GM12878 (cell line): ENCODE data around the gene HMGN1. TPM values are rescaled to one million over a fixed set of nuclear protein-coding genes. Genes with fewer than 3 reads are reported as not detected.

Source experiments
- ATAC-seq: fragments of 200-7000 bp; cut with Tn5 transposase; 3 replicates; pipeline ENCODE4 v1.9.1; 2020; ENCODE audit warnings: mild to moderate bottlenecking, moderate library complexity
- BruUV-seq: library from RNA; stranded (reverse); fragments of 400-500 nt; replicated peaks from 2 replicates; lab custom pipeline; 2021; lab: Mats Ljungman, UMichigan
- CTCF ChIA-PET: fragments of 300-600 bp; sonication (Branson Sonifier 250); formaldehyde crosslinking; extraction: SDS; loops from one replicate; lab custom pipeline; 2021; ENCODE audit warnings: inconsistent platforms; lab: Yijun Ruan, JAX
- POLR2A ChIA-PET: fragments of 350-600 bp; formaldehyde crosslinking; extraction: SDS; loops from one replicate; lab custom pipeline; 2021; ENCODE audit warnings: inconsistent platforms; lab: Charles Lee
- RAD21 ChIA-PET: fragments of 300-600 bp; sonication (Branson Sonifier 250); formaldehyde crosslinking; loops from one replicate; lab custom pipeline; 2023; ENCODE audit warnings: antibody characterized with exemption; ENCODE audit not compliant: unreplicated experiment; lab: Charles Lee
- SMC1A ChIA-PET: fragments of 300-600 bp; sonication (Branson Sonifier 250); formaldehyde crosslinking; loops from one replicate; lab custom pipeline; 2023; ENCODE audit not compliant: unreplicated experiment, uncharacterized antibody; lab: Charles Lee
- DNase-seq: peaks from one replicate; pipeline ENCODE4 v3.0.0-alpha.2; 2011; ENCODE audit warnings: low read depth, low spot score
- FAIRE-seq: peaks from 3 replicates; lab custom pipeline; 2011; peaks lifted over from hg19 to GRCh38; lab: Jason Lieb, UNC
- H2AFZ ChIP-seq: 2 replicates; pipeline ENCODE4 v1.6.0; 2011; ENCODE audit warnings: low read depth, low read length, control low read depth; ENCODE audit not compliant: control insufficient read depth
- H3K27ac ChIP-seq: 2 replicates; pipeline ENCODE4 v1.5.1; 2011; ENCODE audit warnings: control low read depth; ENCODE audit not compliant: control insufficient read depth, insufficient read depth
- H3K27me3 ChIP-seq, 2 experiments: replicated peaks in 1 of 2; 2 replicates each; pipeline versions ENCODE4 v1.6.0 to v1.6.1; 2011; ENCODE audit warnings: low read length in 1 of 2; ENCODE audit not compliant: control insufficient read depth in 2 of 2, insufficient read depth in 2 of 2
- H3K36me3 ChIP-seq, 2 experiments: 2 replicates each; pipeline ENCODE4 v1.5.1; 2011; ENCODE audit warnings: low read length in 1 of 2; ENCODE audit not compliant: control insufficient read depth in 2 of 2, insufficient read depth in 2 of 2
- H3K4me1 ChIP-seq: 2 replicates; pipeline ENCODE4 v1.6.1; 2011; ENCODE audit warnings: mild to moderate bottlenecking, low read length, moderate library complexity, mixed read lengths; ENCODE audit not compliant: control insufficient read depth, insufficient read depth
- H3K4me2 ChIP-seq: 2 replicates; pipeline ENCODE4 v1.6.0; 2011; ENCODE audit warnings: control low read depth; ENCODE audit not compliant: control insufficient read depth, insufficient read depth
- H3K4me3 ChIP-seq: fragments of 200-600 bp; sonication (generic); 2 replicates; pipeline ENCODE4 v1.5.1; 2016
- H3K79me2 ChIP-seq: 2 replicates; pipeline ENCODE4 v1.6.0; 2011; ENCODE audit warnings: low read length; ENCODE audit not compliant: control insufficient read depth, insufficient read depth
- H3K9ac ChIP-seq: 2 replicates; pipeline ENCODE4 v1.8.0; 2011; ENCODE audit warnings: low read length, control low read depth, mixed read lengths; ENCODE audit not compliant: control insufficient read depth, insufficient read depth
- H3K9me3 ChIP-seq: replicated peaks from 3 replicates; pipeline ENCODE4 v1.5.1; 2011; ENCODE audit warnings: mild to moderate bottlenecking, low read length; ENCODE audit not compliant: control insufficient read depth, insufficient read depth
- H4K20me1 ChIP-seq: 2 replicates; pipeline ENCODE4 v1.6.0; 2011; ENCODE audit not compliant: control insufficient read depth, insufficient read depth
- BRCA1 ChIP-seq: IDR thresholded peaks from 2 replicates; pipeline ENCODE4 v1.6.1; 2011; ENCODE audit warnings: low read depth, low read length, improper control_type of control experiment
- CEBPZ ChIP-seq: fragments of 150-350 bp; IDR thresholded peaks from 2 replicates; pipeline ENCODE4 v1.6.1; 2016; ENCODE audit warnings: low read depth, low read length
- E2F8 ChIP-seq: fragments of 450-650 bp; IDR thresholded peaks from 2 replicates; pipeline ENCODE4 v1.6.1; 2018; ENCODE audit warnings: mild to moderate bottlenecking, low read depth, moderate library complexity; ENCODE audit not compliant: partially characterized antibody
- KLF5 ChIP-seq: fragments of 450-650 bp; IDR thresholded peaks from 2 replicates; pipeline ENCODE4 v1.6.1; 2014; ENCODE audit warnings: mild to moderate bottlenecking; ENCODE audit not compliant: partially characterized antibody
- LARP7 ChIP-seq: fragments of 450-650 bp; IDR thresholded peaks from 2 replicates; pipeline ENCODE4 v1.6.1; 2017; ENCODE audit warnings: mild to moderate bottlenecking
- MYB ChIP-seq: fragments of 150-350 bp; IDR thresholded peaks from 2 replicates; pipeline ENCODE4 v1.6.1; 2014; ENCODE audit warnings: mild to moderate bottlenecking, low read depth, low read length, borderline replicate concordance
- NFIC ChIP-seq: IDR thresholded peaks from 2 replicates; pipeline ENCODE4 v1.6.1; 2012; ENCODE audit warnings: low read depth, mild to moderate bottlenecking, inconsistent platforms, low read length, moderate library complexity
- PAX8 ChIP-seq: fragments of 450-650 bp; IDR thresholded peaks from 2 replicates; pipeline ENCODE4 v1.6.1; 2017; ENCODE audit warnings: mild to moderate bottlenecking, moderate library complexity
- POLR2AphosphoS5 ChIP-seq: IDR thresholded peaks from 2 replicates; pipeline ENCODE4 v1.6.1; 2011; ENCODE audit warnings: mild to moderate bottlenecking, low read length, inconsistent platforms
- SP1 ChIP-seq: IDR thresholded peaks from one replicate; pipeline ENCODE4 v1.6.1; 2011; ENCODE audit warnings: low read depth, low read length
- TCF12 ChIP-seq: IDR thresholded peaks from 2 replicates; pipeline ENCODE4 v1.6.1; 2011; ENCODE audit warnings: low read depth, mild to moderate bottlenecking, low read length
- WRNIP1 ChIP-seq: IDR thresholded peaks from 2 replicates; pipeline ENCODE4 v1.6.1; 2011; ENCODE audit warnings: low read depth, low read length, improper control_type of control experiment, borderline replicate concordance
- YY1 ChIP-seq: IDR thresholded peaks from 2 replicates; pipeline ENCODE4 v1.6.1; 2011; ENCODE audit warnings: low read depth, mild to moderate bottlenecking, low read length
- ZBTB4 ChIP-seq: fragments of 450-650 bp; formaldehyde crosslinking; IDR thresholded peaks from 2 replicates; pipeline ENCODE4 v1.4.0; 2022; ENCODE audit warnings: mild to moderate bottlenecking, moderate library complexity
- ZNF207 ChIP-seq: fragments of 450-650 bp; IDR thresholded peaks from 2 replicates; pipeline ENCODE4 v1.6.1; 2014; ENCODE audit warnings: antibody characterized with exemption, mild to moderate bottlenecking, borderline replicate concordance
- ZNF274 ChIP-seq: IDR thresholded peaks from one replicate; pipeline ENCODE4 v1.8.0; 2011; ENCODE audit not compliant: insufficient read length, insufficient read depth
- WGBS: methylation state at CpG from one replicate; pipeline ENCODE4 v1.1.6; 2016; ENCODE audit warnings: low lambda C conversion rate; ENCODE audit not compliant: insufficient replicate concordance, insufficient coverage; ENCODE audit errors: missing lambda C conversion rate; 5-methylcytosine and 5-hydroxymethylcytosine counted together
- in situ Hi-C: fragments of 300-500 bp; cut with MboI; formaldehyde crosslinking; loops from 9 replicates; pipeline ENCODE4 v1.14.3; 2018; ENCODE audit warnings: mixed read lengths
- intact Hi-C: fragments of 100-400 bp; cut with micrococcal nuclease; formaldehyde crosslinking; loops from one replicate; pipeline ENCODE4 v1.14.2; 2022; ENCODE audit not compliant: unreplicated experiment
- polyA plus RNA-seq, 11 experiments: library from polyadenylated mRNA; depleted of rRNA in 4 of 11; unstranded in 6 of 11; stranded (reverse) in 5 of 11; fragments of >200 nt; fragmentation: Nextera tagmentation in 4 of 11; fragmentation: Illumina TruSeq in 1 of 11; extraction: Ambion mirVana in 4 of 11; extraction: Trizol in 1 of 11; gene quantifications; 1 replicate in 1 of 11; 2 replicates in 10 of 11; pipeline versions ENCODE4 v1.2.1 to v1.2.3, GENCODE V29; 2011 to 2016; ENCODE audit warnings: inconsistent platforms in 2 of 11, missing spikeins in 2 of 11, low read depth in 1 of 11
- total RNA-seq, 4 experiments: library from RNA; depleted of rRNA in 3 of 4; stranded (reverse); fragments of >200 nt in 3 of 4; fragmentation: Illumina TruSeq in 1 of 4; extraction: Trizol in 1 of 4; gene quantifications; 2 replicates each; pipeline versions ENCODE4 v1.2.1 to v1.2.3, GENCODE V29; 2013 to 2021

HMGN1 gene
- total and polyA plus RNA-seq, 10 of the 15 experiments (the other 5 are each of a cell fraction or from before 2014, with no cell fraction given) = 120 to 798 (median 396) TPM

GRCh38 chr21:39362733-39363132 is 13.8 kb upstream of the HMGN1 start:
- BruUV-seq = no TSS peak
- TF ChIP-seq ZNF207 (no peak), CEBPZ (no peak), SP1 (no peak), KLF5 (no peak), TCF12 (no peak), E2F8 (no peak), POLR2AphosphoS5 (no peak), NFIC (no peak), ZNF274 (no peak), MYB (no peak), LARP7 (no peak), YY1 (no peak), PAX8 (no peak), WRNIP1 (no peak), BRCA1 (no peak), ZBTB4 (CRISPR knock-in tag) (no peak)

More at GRCh38 chr21:39362733-39363132, 13.8 kb upstream of the HMGN1 start:
- no peaks in the 10 kb centered on the region for H3K9me3 ChIP-seq
- WGBS = 76% methylated on average over 3 of the region's 3 CpGs
- FAIRE-seq = no peak
- no peak overlapping the region for H3K4me2 ChIP-seq
- ChIA-PET SMC1A (no interaction called here), RAD21 (no interaction called here), POLR2A (interaction anchor here (1.4 kb wide), 1 partner anchor 10 kb away, joined by 4 read pairs; no protein-coding TSS in a partner anchor), CTCF (no interaction called here)
- H3K27me3 ChIP-seq = no peaks in the 10 kb centered on the region
- H3K27ac ChIP-seq = no peak overlapping the region
- H3K79me2 ChIP-seq = no peaks in the 10 kb centered on the region
- intact Hi-C loops = no loop called here
- H3K4me3 ChIP-seq = no peak overlapping the region
- no peak for ATAC-seq
- no peaks in the 10 kb centered on the region for H3K36me3 ChIP-seq
- no peaks in the 10 kb centered on the region for H4K20me1 ChIP-seq
- H2AFZ ChIP-seq = no peak overlapping the region
- H3K4me1 ChIP-seq = no peaks in the 10 kb centered on the region
- no peak overlapping the region for H3K9ac ChIP-seq
- in situ Hi-C loops = no loop called here
- DNase-seq = no peak
